OCI-LY7 (cell line): ENCODE data around the gene AAGAB. TPM values are rescaled to one million over a fixed set of nuclear protein-coding genes. Genes with fewer than 3 reads are reported as not detected.

Experiments used
- BruUV-seq: library from RNA; stranded (reverse); fragments of 400-500 nt; replicated peaks from 2 replicates; lab custom pipeline; 2021; lab: Mats Ljungman, UMichigan
- CTCF ChIA-PET: fragments of 300-600 bp; sonication (Branson Sonifier 250); formaldehyde crosslinking; loops from one replicate; lab custom pipeline; 2022; ENCODE audit warnings: antibody characterized with exemption; ENCODE audit not compliant: unreplicated experiment; lab: Charles Lee
- POLR2A ChIA-PET: fragments of 300-600 bp; sonication (Branson Sonifier 250); formaldehyde crosslinking; loops from one replicate; lab custom pipeline; 2022; ENCODE audit warnings: antibody characterized with exemption; lab: Charles Lee
- DNase-seq: peaks from one replicate; pipeline ENCODE4 v3.0.0-alpha.2; 2015; ENCODE audit warnings: low spot score
- H2AFZ ChIP-seq: fragments of 200-600 bp; sonication (generic), shearing (Covaris generic); 2 replicates; pipeline ENCODE4 v1.6.1; 2014; ENCODE audit warnings: mild to moderate bottlenecking, antibody characterized with exemption, low read length, moderate library complexity
- H3K27ac ChIP-seq: fragments of 200-600 bp; sonication (generic); 2 replicates; pipeline ENCODE4 v1.5.1; 2014; ENCODE audit warnings: mixed run types, low read depth, mild to moderate bottlenecking, moderate library complexity, low read length, inconsistent platforms; ENCODE audit not compliant: poor library complexity, severe bottlenecking
- H3K36me3 ChIP-seq: fragments of 200-600 bp; sonication (generic); 2 replicates; pipeline ENCODE4 v1.6.1; 2014; ENCODE audit warnings: mild to moderate bottlenecking, antibody characterized with exemption, low read length, moderate library complexity, mixed read lengths; ENCODE audit not compliant: insufficient read depth
- H3K4me1 ChIP-seq: fragments of 200-600 bp; sonication (generic); 2 replicates; pipeline ENCODE4 v1.5.1; 2014; ENCODE audit warnings: mild to moderate bottlenecking, low read length; ENCODE audit not compliant: insufficient read depth, poor library complexity, severe bottlenecking
- H3K4me2 ChIP-seq: fragments of 200-600 bp; sonication (generic); 2 replicates; pipeline ENCODE4 v1.6.1; 2014; ENCODE audit warnings: mild to moderate bottlenecking, low read length
- H3K4me3 ChIP-seq: fragments of 200-600 bp; sonication (generic); 2 replicates; pipeline ENCODE4 v1.5.1; 2014; ENCODE audit warnings: mild to moderate bottlenecking, low read depth, low read length; ENCODE audit not compliant: poor library complexity, severe bottlenecking
- H3K79me2 ChIP-seq: fragments of 200-600 bp; sonication (generic); 2 replicates; pipeline ENCODE4 v1.6.1; 2016; ENCODE audit warnings: low read depth, mild to moderate bottlenecking, low read length, moderate library complexity, mixed read lengths; ENCODE audit not compliant: insufficient read depth
- H3K9me2 ChIP-seq: fragments of 200-600 bp; sonication (generic); 2 replicates; pipeline ENCODE4 v1.6.1; 2016; ENCODE audit warnings: mild to moderate bottlenecking, low read length, mixed read lengths; ENCODE audit not compliant: insufficient read depth
- H3K9me3 ChIP-seq: fragments of 200-600 bp; sonication (generic); 2 replicates; pipeline ENCODE4 v1.6.1; 2014; ENCODE audit warnings: mild to moderate bottlenecking, mixed run types, low read length, mixed read lengths
- H4K20me1 ChIP-seq: fragments of 200-600 bp; sonication (generic); 2 replicates; pipeline ENCODE4 v1.6.1; 2014; ENCODE audit warnings: mild to moderate bottlenecking, antibody characterized with exemption, low read length, moderate library complexity, mixed read lengths; ENCODE audit not compliant: insufficient read depth
- CTCF ChIP-seq: fragments of 200-600 bp; sonication (generic); conservative IDR thresholded peaks from 2 replicates; pipeline ENCODE4 v1.5.1; 2014; ENCODE audit warnings: mild to moderate bottlenecking, antibody characterized with exemption, low read length, moderate library complexity, mixed read lengths
- EZH2phosphoT487 ChIP-seq: fragments of 200-600 bp; sonication (generic); IDR thresholded peaks from 2 replicates; pipeline ENCODE4 v1.6.1; 2018; ENCODE audit warnings: low read depth, borderline replicate concordance, mild to moderate bottlenecking, mixed run types, antibody characterized with exemption, low read length, moderate library complexity, mixed read lengths
- intact Hi-C: fragments of 100-400 bp; cut with micrococcal nuclease; formaldehyde crosslinking; loops from one replicate; pipeline ENCODE4 v1.10.0; 2022; ENCODE audit not compliant: unreplicated experiment
- total RNA-seq, 2 experiments: library from RNA; depleted of rRNA in 1 of 2; stranded (reverse); fragments of >200 nt in 1 of 2; shearing (Covaris generic) in 1 of 2; gene quantifications; 2 replicates each; pipeline ENCODE4 v1.2.3, GENCODE V29; 2014 to 2022

Gene AAGAB
- total RNA-seq, 2 experiments from 2014 or later: 31.0 to 39.9 TPM

- Histone ChIP-seq H3K27ac (no peak overlapping the region), H3K9me3 (no peaks in the 10 kb centered on the region), H3K9me2 (no peaks in the 10 kb centered on the region), H3K4me3 (no peak overlapping the region), H3K4me2 (no peak overlapping the region), H4K20me1 (no peaks in the 10 kb centered on the region), H2AFZ (no peak overlapping the region), H3K79me2 (no peaks in the 10 kb centered on the region), H3K4me1 (no peaks in the 10 kb centered on the region), H3K36me3 (no peaks in the 10 kb centered on the region)
- TF ChIP-seq EZH2phosphoT487: no peak
- no peak for TF ChIP-seq CTCF
- ChIA-PET CTCF (interaction anchor here (0.6 kb wide), 1 partner anchor 25 kb away, joined by 3 read pairs; no protein-coding TSS in a partner anchor), POLR2A (interaction anchor here (0.6 kb wide), 1 partner anchor 774 kb away, joined by 3 read pairs; no protein-coding TSS in a partner anchor)
- DNase-seq: no peak
- no TSS peak for BruUV-seq
- intact Hi-C loops: no loop called here
Observed at GRCh38 chr15:67280217-67280616, 25.8 kb upstream of the AAGAB start.

GRCh38 chr15:67276666-67277065 lies 22.2 kb upstream of the AAGAB start:
- Histone ChIP-seq H3K27ac (no peak overlapping the region), H3K4me2 (no peak overlapping the region), H3K4me1 (no peaks in the 10 kb centered on the region), H3K9me3 (0 out of 2 replicates have a peak, but pooled peaks cover 7% of the 10 kb centered on the region), H3K9me2 (no peaks in the 10 kb centered on the region), H3K4me3 (no peak overlapping the region), H3K36me3 (no peaks in the 10 kb centered on the region), H3K79me2 (no peaks in the 10 kb centered on the region), H2AFZ (no peak overlapping the region), H4K20me1 (no peaks in the 10 kb centered on the region)
- ChIA-PET POLR2A (interaction anchor here (0.6 kb wide), 1 partner anchor 22 kb away, joined by 3 read pairs; no protein-coding TSS in a partner anchor), CTCF (no interaction called here)
- no peak for DNase-seq
- BruUV-seq: no TSS peak
- no peak for TF ChIP-seq EZH2phosphoT487
- no peak for TF ChIP-seq CTCF
- intact Hi-C loops: no loop called here

- POLR2A ChIA-PET: no interaction called here
- H3K4me3 ChIP-seq: no peak overlapping the region
- 0 out of 2 replicates have a peak, but pooled peaks cover 7% of the 10 kb centered on the region for H3K9me3 ChIP-seq
- no peak overlapping the region for H2AFZ ChIP-seq
- H3K27ac ChIP-seq: no peak overlapping the region
- H3K4me1 ChIP-seq: no peaks in the 10 kb centered on the region
- no peak for DNase-seq
- CTCF ChIA-PET: no interaction called here
- no peaks in the 10 kb centered on the region for H4K20me1 ChIP-seq
- no peak overlapping the region for H3K4me2 ChIP-seq
- BruUV-seq: no TSS peak
- TF ChIP-seq EZH2phosphoT487 (no peak), CTCF (no peak)
- intact Hi-C loops: no loop called here
- no peaks in the 10 kb centered on the region for H3K79me2 ChIP-seq
- H3K36me3 ChIP-seq: no peaks in the 10 kb centered on the region
- H3K9me2 ChIP-seq: no peaks in the 10 kb centered on the region
Observed at GRCh38 chr15:67274236-67274635, 19.8 kb upstream of the AAGAB start.
